Measurements from ENCODE around the gene RESP18. TPM values are rescaled to one million over a fixed set of nuclear protein-coding genes. Genes with fewer than 3 reads are reported as not detected.
A peak's percentile ranks its signal among the peaks of the same experiment; 100 is the strongest.

Gene RESP18
- total RNA-seq, 1 donor from 2014 or later = not detected

Small RNA genes within 50 kb of the gene (small RNA-seq; reads per million reads assigned to genes)
- gene AC053503.3 (not detected), gene MIR153-1 (7.0 reads per million, percentile 91 among the genes with 10 or more reads in this experiment)

Other genes with a start within 250 kb of the RESP18 start
- gene NHEJ1, start 171.9 kb downstream of the RESP18 start, total RNA-seq = 9.2 TPM
- 0.31 TPM for gene SLC23A3, start 162.7 kb downstream of the RESP18 start, total RNA-seq
- gene CNPPD1, start 155.8 kb downstream of the RESP18 start, total RNA-seq = 39.3 TPM
- gene RETREG2, start 154.5 kb downstream of the RESP18 start, total RNA-seq = 73.8 TPM
- 14.5 TPM for gene ZFAND2B, start 126.0 kb downstream of the RESP18 start, total RNA-seq
- 32.0 TPM for gene ABCB6, start 113.8 kb downstream of the RESP18 start, total RNA-seq
- 24.5 TPM for gene ATG9A, start 103.1 kb downstream of the RESP18 start, total RNA-seq
- 40.4 TPM for gene ANKZF1, start 102.9 kb downstream of the RESP18 start, total RNA-seq
- 2.7 TPM for gene GLB1L, start 87.3 kb downstream of the RESP18 start, total RNA-seq
- 15.4 TPM for gene STK16, start 87.3 kb downstream of the RESP18 start, total RNA-seq
- gene TUBA4B, start 79.5 kb downstream of the RESP18 start, total RNA-seq = not detected
- 2.7 TPM for gene TUBA4A, start 78.8 kb downstream of the RESP18 start, total RNA-seq
- 73.2 TPM for gene DNAJB2, start 53.4 kb downstream of the RESP18 start, total RNA-seq
- 32.6 TPM for gene PTPRN, start 23.3 kb downstream of the RESP18 start, total RNA-seq
- 17.5 TPM for gene DNPEP, start 55.2 kb upstream of the RESP18 start, total RNA-seq
- 2.3 TPM for gene DES, start 85.6 kb upstream of the RESP18 start, total RNA-seq
- gene SPEG, start 102.1 kb upstream of the RESP18 start, total RNA-seq = 14.2 TPM
- 7.5 TPM for gene GMPPA, start 166.1 kb upstream of the RESP18 start, total RNA-seq
- 8.3 TPM for gene ASIC4, start 181.7 kb upstream of the RESP18 start, total RNA-seq
- gene CHPF, start 211.1 kb upstream of the RESP18 start, total RNA-seq = 25.9 TPM
- gene TMEM198, start 211.3 kb upstream of the RESP18 start, total RNA-seq = 14.0 TPM
- gene OBSL1, start 238.8 kb upstream of the RESP18 start, total RNA-seq = 39.9 TPM
- not detected for gene INHA, start 239.6 kb upstream of the RESP18 start, total RNA-seq

Measured in occipital lobe (tissue), 2 donors.